ENCODE results near the gene DNAH1. TPM values are rescaled to one million over a fixed set of nuclear protein-coding genes. Genes with fewer than 3 reads are reported as not detected.

Gene DNAH1
- total RNA-seq, 3 donors from 2014 or later = 7.5 to 11.5 (median 10.8) TPM

DNA sequence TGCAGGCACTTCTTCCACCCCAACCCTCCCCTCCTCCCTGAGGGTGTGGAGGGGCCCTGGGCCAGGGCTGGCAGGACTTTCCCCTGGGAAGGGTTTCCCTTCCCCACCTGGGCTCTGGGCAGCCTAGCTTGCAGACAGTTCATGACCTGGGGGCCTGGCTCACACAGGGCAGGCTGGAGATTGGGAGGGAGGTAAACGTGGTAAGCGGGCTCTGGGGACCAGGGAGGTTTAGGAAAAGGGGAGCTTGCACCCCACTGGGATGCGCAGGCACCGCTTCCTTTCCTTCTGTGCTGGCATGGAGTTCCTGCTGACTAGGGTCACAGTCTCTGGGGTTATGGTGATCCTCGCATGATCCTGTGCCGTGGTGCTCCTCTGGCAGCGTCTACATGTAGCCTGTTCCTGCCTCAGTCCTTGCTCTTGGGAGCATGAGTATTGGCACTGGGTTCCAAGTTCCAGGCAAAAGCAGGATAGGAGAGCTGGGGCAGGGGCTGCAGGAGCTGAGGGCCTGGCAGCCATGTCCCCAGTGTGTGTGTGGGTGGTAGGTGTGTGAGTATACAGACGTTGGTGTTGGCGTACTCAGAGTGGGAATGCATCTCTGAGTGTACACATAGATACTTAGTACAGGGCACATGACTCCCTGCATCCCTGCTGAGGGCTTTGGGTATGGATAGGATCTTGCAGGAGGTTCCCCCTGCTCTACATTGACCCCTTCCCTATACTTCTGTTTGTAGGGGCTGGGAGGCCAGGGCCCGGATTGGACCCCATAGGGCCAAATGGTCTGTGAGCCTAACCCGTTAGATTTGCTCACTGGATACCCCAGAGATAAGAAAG, 21.6 kb upstream of the DNAH1 start:
- no peaks in the 10 kb centered on the region for H3K9me3 ChIP-seq
- intact Hi-C loops (cut with DNase I; ENCODE audit: low total_unique reads) = no loop called here
- DNase-seq (ENCODE audit: low spot score in 2 of 2) = no peak
- no peaks in the 10 kb centered on the region for H3K4me1 ChIP-seq
- TF ChIP-seq, protein P1, sequence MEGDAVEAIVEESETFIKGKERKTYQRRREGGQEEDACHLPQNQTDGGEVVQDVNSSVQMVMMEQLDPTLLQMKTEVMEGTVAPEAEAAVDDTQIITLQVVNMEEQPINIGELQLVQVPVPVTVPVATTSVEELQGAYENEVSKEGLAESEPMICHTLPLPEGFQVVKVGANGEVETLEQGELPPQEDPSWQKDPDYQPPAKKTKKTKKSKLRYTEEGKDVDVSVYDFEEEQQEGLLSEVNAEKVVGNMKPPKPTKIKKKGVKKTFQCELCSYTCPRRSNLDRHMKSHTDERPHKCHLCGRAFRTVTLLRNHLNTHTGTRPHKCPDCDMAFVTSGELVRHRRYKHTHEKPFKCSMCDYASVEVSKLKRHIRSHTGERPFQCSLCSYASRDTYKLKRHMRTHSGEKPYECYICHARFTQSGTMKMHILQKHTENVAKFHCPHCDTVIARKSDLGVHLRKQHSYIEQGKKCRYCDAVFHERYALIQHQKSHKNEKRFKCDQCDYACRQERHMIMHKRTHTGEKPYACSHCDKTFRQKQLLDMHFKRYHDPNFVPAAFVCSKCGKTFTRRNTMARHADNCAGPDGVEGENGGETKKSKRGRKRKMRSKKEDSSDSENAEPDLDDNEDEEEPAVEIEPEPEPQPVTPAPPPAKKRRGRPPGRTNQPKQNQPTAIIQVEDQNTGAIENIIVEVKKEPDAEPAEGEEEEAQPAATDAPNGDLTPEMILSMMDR (IDR thresholded peaks at IDR 0.05) = no peak
- TF ChIP-seq POLR2AphosphoS5 (IDR thresholded peaks at IDR 0.05) = no peak
- TF ChIP-seq POLR2A (IDR thresholded peaks at IDR 0.05) = no peak
- no peaks in the 10 kb centered on the region for H3K36me3 ChIP-seq
- H3K27me3 ChIP-seq = no peaks in the 10 kb centered on the region
- H3K27ac ChIP-seq = no peak overlapping the region
- no peak overlapping the region for H3K4me3 ChIP-seq

GRCh38 chr3:52295671-52296208, 20.4 kb upstream of the DNAH1 start:
- H3K27me3 ChIP-seq = no peaks in the 10 kb centered on the region
- no peaks in the 10 kb centered on the region for H3K4me1 ChIP-seq
- no peaks in the 10 kb centered on the region for H3K36me3 ChIP-seq
- TF ChIP-seq POLR2AphosphoS5 (IDR thresholded peaks at IDR 0.05) = no peak
- TF ChIP-seq POLR2A (IDR thresholded peaks at IDR 0.05) = no peak
- TF ChIP-seq, protein P1 (IDR thresholded peaks at IDR 0.05) = no peak
- no peak overlapping the region for H3K27ac ChIP-seq
- intact Hi-C loops (cut with DNase I; ENCODE audit: low total_unique reads) = no loop called here
- no peak for DNase-seq (ENCODE audit: low spot score in 2 of 2)
- no peaks in the 10 kb centered on the region for H3K9me3 ChIP-seq
- H3K4me3 ChIP-seq = no peak overlapping the region

DNA sequence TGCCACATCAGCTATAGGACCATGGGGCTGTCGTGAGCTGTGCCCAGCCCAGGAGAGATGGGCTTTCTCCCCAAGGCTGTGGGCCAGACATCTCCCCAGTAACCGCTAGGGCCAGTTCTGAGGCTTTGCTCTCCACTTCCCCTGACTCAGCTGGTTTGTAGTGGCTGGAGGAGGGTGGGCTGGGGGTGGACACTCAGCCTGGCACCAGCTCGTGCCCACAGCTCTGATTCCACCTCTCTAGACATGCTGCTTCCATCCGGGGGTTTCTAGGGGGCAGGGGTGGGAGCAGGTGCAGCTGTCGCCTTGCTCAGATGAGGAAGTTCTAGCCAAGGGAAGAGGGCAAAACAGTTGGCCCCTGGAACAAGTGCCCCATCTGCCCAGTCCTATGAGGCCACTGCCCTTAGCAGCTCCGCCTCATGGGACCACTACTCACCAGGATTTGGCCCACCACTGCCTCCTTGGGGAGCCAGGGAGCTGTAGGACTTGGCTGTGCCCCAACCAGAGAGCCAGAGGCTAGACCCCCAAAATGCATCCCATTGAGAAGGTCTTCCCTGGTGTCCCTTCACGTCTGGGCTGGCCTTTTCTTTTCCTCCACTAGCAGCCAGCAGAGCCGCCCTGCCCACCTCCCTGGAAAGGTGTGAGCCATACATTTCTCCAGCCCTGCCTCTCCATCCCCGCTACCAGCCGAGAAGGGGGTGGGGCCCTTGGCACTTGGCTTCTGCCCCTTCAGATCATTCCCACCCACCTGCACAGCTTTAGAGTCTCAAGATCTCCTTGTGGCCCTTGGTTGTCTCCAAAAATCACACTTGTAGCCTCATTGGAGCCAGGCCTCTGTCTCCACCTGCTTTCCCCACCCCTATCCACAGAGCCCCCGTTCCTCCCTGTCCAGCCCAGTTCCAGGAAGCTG, 18.6 kb upstream of the DNAH1 start:
- Histone ChIP-seq H3K4me1 (no peaks in the 10 kb centered on the region), H3K9me3 (no peaks in the 10 kb centered on the region), H3K4me3 (no peak overlapping the region), H3K27ac (no peak overlapping the region), H3K27me3 (no peaks in the 10 kb centered on the region), H3K36me3 (no peaks in the 10 kb centered on the region)
- intact Hi-C loops (cut with DNase I; ENCODE audit: low total_unique reads) = no loop called here
- DNase-seq (ENCODE audit: low spot score in 2 of 2) = no peak
- no peak for TF ChIP-seq POLR2A (IDR thresholded peaks at IDR 0.05)
- no peak for TF ChIP-seq POLR2AphosphoS5 (IDR thresholded peaks at IDR 0.05)
- TF ChIP-seq, protein P1 (IDR thresholded peaks at IDR 0.05) = no peak

DNA sequence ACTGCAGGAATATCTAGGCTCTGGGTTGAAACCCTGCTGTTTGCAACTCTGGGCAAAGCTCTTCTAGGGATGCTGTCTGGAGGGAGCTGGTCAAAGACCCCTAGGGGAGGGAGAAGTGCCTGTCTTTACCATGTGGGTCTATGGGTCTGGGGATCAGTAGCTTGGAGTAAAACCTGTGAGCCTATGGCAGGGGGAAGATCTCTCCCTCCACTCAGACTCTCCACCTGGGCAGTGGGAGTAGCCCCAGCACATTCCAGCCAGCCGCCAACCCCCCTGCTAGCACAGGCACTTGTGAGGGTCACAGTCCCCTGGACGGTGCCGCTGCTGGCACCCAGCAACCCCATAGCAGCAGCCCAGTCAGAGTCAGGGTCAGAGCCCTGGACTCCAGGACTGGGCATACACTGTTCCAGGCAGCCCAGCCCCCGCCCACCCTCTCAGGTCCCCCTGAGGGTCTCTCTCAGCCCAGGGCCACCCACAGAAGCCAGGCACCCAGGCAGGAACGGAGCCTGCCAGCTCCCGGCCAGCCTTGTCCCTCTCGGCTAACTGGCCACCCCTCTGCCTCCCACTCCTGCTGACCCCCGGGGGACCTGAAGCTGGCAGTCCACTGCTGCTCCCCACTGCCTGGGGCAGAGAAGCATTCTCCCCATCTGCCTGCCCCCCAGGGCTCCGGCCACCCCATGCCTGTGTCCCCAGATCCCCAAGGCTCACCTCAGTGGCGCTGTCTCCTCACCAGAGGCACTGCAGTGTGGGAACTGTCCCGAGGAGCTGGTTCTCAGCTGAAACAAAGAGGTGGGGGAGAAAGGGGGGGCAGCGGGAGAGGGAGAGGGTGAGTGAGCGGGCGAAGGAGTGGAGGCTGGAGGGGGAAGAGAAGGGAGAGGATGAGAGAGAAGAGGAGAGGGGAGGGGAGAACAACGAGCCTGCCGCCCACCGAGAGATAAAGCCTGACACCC, 17.7 kb upstream of the DNAH1 start:
- TF ChIP-seq POLR2A (IDR thresholded peaks at IDR 0.05) (no peak), POLR2AphosphoS5 (IDR thresholded peaks at IDR 0.05) (no peak)
- TF ChIP-seq, protein P1 (IDR thresholded peaks at IDR 0.05) = no peak
- no peak overlapping the region for H3K27ac ChIP-seq
- H3K9me3 ChIP-seq = no peaks in the 10 kb centered on the region
- H3K36me3 ChIP-seq = no peaks in the 10 kb centered on the region
- H3K4me3 ChIP-seq = no peak overlapping the region
- no peaks in the 10 kb centered on the region for H3K27me3 ChIP-seq
- H3K4me1 ChIP-seq = no peaks in the 10 kb centered on the region
- intact Hi-C loops (cut with DNase I; ENCODE audit: low total_unique reads) = no loop called here
- DNase-seq (ENCODE audit: low spot score in 2 of 2) = no peak
